Liver (tissue), 3 donors: ENCODE measurements around the gene APOD.

Experiments
- EGR1 ChIP-seq, 2 donors: IDR thresholded peaks; 2 replicates each; pipeline ENCODE4 v1.6.1; 2016 to 2018; ENCODE audit warnings: antibody characterized with exemption in 2 of 2, low read depth in 2 of 2
- SP1 ChIP-seq: IDR thresholded peaks from 2 replicates; pipeline ENCODE4 v1.6.1; 2018; ENCODE audit warnings: antibody characterized with exemption, mild to moderate bottlenecking
- TAF1 ChIP-seq: conservative IDR thresholded peaks from 2 replicates; pipeline ENCODE4 v1.6.1; 2016; ENCODE audit warnings: antibody characterized with exemption, mild to moderate bottlenecking
- YY1 ChIP-seq: IDR thresholded peaks from 2 replicates; pipeline ENCODE4 v1.6.1; 2016; ENCODE audit warnings: antibody characterized with exemption, mild to moderate bottlenecking
- TF ChIP-seq, protein P1 (sequence below): fragments of 150-350 bp; IDR thresholded peaks from 2 replicates; pipeline ENCODE4 v1.5.1; 2017; ENCODE audit warnings: improper control_type of control experiment, low read depth, low read length; ENCODE audit not compliant: missing input control
- TF ChIP-seq, protein P2 (sequence below): IDR thresholded peaks from 2 replicates; pipeline ENCODE4 v1.6.1; 2016; ENCODE audit warnings: antibody characterized with exemption, mild to moderate bottlenecking
- TF ChIP-seq, protein P3 (sequence below): IDR thresholded peaks from 2 replicates; pipeline ENCODE4 v1.6.1; 2016; ENCODE audit warnings: antibody characterized with exemption
- TF ChIP-seq, protein P4 (sequence below): IDR thresholded peaks from 2 replicates; pipeline ENCODE4 v1.6.1; 2016; ENCODE audit warnings: antibody characterized with exemption
- donor health status: healthy.
- donor health status: healthy.

DNA sequence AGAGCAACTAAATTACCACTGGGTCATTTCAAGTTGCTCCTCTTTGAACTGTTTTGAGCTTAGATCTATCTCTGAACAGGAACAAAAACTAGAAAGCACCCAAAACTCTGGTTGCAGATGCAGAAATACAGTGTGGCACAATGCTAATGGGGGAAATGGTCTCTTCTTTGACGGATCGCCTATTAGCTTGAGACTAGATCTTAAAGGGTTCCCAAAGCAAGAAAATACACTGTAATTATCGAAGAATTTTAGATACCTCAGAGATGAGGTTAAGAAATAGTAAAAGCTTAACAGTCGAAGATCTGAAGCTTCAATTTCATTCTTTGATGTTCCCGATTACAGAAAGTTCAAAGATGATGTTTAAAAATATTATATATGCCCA is 41.4 kb downstream of the APOD start:
- TF ChIP-seq, protein P1, sequence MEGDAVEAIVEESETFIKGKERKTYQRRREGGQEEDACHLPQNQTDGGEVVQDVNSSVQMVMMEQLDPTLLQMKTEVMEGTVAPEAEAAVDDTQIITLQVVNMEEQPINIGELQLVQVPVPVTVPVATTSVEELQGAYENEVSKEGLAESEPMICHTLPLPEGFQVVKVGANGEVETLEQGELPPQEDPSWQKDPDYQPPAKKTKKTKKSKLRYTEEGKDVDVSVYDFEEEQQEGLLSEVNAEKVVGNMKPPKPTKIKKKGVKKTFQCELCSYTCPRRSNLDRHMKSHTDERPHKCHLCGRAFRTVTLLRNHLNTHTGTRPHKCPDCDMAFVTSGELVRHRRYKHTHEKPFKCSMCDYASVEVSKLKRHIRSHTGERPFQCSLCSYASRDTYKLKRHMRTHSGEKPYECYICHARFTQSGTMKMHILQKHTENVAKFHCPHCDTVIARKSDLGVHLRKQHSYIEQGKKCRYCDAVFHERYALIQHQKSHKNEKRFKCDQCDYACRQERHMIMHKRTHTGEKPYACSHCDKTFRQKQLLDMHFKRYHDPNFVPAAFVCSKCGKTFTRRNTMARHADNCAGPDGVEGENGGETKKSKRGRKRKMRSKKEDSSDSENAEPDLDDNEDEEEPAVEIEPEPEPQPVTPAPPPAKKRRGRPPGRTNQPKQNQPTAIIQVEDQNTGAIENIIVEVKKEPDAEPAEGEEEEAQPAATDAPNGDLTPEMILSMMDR = no peak
- TF ChIP-seq, protein P2, sequence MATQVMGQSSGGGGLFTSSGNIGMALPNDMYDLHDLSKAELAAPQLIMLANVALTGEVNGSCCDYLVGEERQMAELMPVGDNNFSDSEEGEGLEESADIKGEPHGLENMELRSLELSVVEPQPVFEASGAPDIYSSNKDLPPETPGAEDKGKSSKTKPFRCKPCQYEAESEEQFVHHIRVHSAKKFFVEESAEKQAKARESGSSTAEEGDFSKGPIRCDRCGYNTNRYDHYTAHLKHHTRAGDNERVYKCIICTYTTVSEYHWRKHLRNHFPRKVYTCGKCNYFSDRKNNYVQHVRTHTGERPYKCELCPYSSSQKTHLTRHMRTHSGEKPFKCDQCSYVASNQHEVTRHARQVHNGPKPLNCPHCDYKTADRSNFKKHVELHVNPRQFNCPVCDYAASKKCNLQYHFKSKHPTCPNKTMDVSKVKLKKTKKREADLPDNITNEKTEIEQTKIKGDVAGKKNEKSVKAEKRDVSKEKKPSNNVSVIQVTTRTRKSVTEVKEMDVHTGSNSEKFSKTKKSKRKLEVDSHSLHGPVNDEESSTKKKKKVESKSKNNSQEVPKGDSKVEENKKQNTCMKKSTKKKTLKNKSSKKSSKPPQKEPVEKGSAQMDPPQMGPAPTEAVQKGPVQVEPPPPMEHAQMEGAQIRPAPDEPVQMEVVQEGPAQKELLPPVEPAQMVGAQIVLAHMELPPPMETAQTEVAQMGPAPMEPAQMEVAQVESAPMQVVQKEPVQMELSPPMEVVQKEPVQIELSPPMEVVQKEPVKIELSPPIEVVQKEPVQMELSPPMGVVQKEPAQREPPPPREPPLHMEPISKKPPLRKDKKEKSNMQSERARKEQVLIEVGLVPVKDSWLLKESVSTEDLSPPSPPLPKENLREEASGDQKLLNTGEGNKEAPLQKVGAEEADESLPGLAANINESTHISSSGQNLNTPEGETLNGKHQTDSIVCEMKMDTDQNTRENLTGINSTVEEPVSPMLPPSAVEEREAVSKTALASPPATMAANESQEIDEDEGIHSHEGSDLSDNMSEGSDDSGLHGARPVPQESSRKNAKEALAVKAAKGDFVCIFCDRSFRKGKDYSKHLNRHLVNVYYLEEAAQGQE = no peak
- TF ChIP-seq SP1 (no peak), YY1 (no peak), TAF1 (no peak), EGR1 (IDR thresholded peaks at IDR 0.05; ENCODE audit: low read depth in 2 of 2) (no peak)
- TF ChIP-seq, protein P3, sequence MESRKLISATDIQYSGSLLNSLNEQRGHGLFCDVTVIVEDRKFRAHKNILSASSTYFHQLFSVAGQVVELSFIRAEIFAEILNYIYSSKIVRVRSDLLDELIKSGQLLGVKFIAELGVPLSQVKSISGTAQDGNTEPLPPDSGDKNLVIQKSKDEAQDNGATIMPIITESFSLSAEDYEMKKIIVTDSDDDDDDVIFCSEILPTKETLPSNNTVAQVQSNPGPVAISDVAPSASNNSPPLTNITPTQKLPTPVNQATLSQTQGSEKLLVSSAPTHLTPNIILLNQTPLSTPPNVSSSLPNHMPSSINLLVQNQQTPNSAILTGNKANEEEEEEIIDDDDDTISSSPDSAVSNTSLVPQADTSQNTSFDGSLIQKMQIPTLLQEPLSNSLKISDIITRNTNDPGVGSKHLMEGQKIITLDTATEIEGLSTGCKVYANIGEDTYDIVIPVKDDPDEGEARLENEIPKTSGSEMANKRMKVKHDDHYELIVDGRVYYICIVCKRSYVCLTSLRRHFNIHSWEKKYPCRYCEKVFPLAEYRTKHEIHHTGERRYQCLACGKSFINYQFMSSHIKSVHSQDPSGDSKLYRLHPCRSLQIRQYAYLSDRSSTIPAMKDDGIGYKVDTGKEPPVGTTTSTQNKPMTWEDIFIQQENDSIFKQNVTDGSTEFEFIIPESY = peak; percentile 31
- TF ChIP-seq, protein P4, sequence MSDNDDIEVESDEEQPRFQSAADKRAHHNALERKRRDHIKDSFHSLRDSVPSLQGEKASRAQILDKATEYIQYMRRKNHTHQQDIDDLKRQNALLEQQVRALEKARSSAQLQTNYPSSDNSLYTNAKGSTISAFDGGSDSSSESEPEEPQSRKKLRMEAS = no peak
